GM10266 (cell line): ENCODE data around the gene RPL26.
"Not testable (repeated sequence)": the region's sequence is repeated elsewhere in the genome, so short reads cannot be mapped to it uniquely, and the experiment has no call there.

Experiments
- DNase-seq: peaks from one replicate; pipeline ENCODE4 v3.0.0; 2012; ENCODE audit errors: extremely low spot score
- TF ChIP-seq, protein P1 (sequence below): IDR thresholded peaks from 2 replicates; pipeline ENCODE4 v1.5.1; 2012; ENCODE audit warnings: mild to moderate bottlenecking, low read depth; ENCODE audit not compliant: control insufficient read depth, insufficient read depth; ENCODE audit errors: missing control alignments

The RPL26 gene

DNA sequence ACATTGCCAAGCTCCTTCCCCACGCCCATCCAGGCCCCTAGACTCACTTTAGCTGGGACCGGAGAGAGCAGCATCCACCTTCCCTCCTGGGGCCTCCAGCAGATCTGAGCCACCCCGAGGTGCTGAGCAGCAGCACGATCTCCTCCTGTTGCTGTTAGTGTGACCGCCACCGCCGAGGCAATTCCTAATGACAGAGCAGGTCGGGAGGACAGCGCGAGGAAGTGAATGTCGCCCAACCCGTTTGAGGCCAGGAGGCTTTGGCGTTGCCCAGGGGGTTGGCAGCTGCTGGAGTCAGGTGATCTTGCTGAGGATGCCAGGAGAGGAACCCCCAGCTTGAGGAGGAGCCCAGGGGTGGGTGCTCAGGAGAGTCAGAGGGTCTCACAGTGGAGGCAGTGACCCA is 14.6 kb upstream of the RPL26 start, which contains the start of gene RNF222:
RNF222 (minus strand) TSS at position 192 of the 400 bp plus-strand sequence. CDS start 4,366 bp downstream, outside the sequence.
- no peak for DNase-seq

DNA sequence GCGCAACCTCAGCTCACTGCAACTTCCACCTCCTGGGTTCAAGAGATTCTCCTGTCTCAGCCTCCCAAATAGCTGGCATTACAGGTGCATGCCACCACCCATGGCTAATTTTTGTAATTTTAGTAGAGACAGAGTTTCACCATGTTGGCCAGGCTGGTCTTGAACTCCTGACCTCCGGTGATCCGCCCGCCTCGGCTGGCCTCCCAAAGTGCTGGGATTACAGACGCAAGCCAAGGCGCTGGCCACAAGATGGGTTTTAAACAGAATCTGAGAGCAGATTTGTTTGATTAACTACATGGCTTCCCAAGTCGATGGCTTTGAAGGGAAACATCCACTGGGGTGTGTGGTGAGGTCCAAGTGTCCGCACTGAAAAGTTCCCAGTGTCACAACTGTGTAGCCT is 11.5 kb upstream of the RPL26 start:
- not testable (repeated sequence) for DNase-seq

More for the DNA sequence above, 14.6 kb upstream of the RPL26 start, which contains the start of gene RNF222:
- TF ChIP-seq, protein P1, sequence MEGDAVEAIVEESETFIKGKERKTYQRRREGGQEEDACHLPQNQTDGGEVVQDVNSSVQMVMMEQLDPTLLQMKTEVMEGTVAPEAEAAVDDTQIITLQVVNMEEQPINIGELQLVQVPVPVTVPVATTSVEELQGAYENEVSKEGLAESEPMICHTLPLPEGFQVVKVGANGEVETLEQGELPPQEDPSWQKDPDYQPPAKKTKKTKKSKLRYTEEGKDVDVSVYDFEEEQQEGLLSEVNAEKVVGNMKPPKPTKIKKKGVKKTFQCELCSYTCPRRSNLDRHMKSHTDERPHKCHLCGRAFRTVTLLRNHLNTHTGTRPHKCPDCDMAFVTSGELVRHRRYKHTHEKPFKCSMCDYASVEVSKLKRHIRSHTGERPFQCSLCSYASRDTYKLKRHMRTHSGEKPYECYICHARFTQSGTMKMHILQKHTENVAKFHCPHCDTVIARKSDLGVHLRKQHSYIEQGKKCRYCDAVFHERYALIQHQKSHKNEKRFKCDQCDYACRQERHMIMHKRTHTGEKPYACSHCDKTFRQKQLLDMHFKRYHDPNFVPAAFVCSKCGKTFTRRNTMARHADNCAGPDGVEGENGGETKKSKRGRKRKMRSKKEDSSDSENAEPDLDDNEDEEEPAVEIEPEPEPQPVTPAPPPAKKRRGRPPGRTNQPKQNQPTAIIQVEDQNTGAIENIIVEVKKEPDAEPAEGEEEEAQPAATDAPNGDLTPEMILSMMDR: no peak

DNA sequence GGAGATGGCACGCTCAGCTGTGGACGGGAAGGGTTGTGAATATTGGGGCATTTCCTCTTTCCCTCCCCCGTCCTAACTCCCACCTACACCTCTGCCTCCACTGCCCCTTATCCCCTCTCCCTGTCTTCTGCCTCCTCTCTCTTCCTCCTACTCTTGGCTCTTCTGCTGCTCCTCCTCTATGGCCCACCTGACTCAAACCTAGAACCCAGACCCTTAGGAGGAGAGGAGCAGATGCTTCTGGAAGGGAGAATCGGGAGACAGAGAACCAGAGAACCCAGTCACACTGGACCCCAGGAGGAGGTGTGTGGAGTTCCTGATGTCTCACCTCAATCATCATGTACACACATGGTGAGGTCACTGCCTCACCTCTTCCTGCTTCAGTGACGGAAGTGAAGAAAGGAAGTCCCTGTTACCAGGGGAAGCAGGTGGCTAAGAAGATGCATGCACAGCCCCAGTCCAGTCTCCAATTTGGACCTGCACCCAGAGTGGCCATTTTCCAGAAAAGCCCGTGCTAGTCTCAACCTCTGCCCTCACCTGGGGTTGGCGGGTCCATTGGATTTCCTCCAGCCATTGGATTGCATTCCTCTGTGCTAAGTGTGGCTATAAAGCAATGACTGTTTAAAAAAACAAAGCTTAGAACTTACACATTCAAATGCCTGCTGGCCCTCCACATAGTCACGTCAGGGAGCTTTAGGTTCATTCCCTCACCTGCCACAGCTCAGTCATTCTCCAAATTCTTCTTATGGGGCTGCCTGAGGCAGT is 10.7 kb upstream of the RPL26 start:
- DNase-seq: no peak
- TF ChIP-seq, protein P1: no peak

DNA sequence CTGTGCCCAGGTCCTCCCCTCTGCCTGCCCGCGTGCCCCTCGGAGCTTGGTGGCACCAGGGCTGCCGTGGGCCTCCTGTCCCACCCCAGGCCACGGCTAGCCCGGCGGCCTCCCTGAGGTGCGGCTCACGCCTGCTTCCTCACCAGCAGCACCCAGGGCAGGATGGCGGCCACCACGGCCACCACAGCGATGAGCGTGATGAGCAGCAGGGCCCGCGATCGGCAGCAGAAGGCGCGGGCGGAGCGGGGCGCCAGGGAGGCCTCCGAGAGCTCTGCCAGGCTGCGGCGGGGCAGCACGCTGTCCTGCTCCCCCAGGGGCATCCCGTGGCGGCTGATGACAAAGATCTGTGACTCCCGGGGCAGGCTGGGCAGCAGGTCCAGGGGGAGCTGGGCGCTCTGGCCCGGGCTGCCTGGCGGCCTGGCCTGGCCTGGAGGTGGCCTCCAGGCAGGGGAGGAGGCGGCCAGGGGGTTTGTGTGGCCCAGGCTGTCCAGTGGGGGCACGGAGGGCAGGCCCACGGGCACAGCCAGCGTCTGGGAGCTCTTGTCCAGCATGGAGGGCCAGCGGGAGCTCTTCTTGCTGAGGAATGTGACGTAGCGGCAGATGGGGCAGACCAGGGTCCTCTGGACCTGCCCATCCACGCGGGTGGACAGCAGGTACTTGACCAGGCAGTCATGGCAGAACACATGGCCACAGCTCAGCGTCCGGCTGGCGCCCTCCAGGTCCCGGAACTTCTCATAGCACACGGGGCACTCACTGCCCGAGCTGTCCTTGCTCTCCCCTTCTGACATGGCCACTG is 9.9 kb upstream of the RPL26 start:
- no peak for DNase-seq
- TF ChIP-seq, protein P1: no peak

DNA sequence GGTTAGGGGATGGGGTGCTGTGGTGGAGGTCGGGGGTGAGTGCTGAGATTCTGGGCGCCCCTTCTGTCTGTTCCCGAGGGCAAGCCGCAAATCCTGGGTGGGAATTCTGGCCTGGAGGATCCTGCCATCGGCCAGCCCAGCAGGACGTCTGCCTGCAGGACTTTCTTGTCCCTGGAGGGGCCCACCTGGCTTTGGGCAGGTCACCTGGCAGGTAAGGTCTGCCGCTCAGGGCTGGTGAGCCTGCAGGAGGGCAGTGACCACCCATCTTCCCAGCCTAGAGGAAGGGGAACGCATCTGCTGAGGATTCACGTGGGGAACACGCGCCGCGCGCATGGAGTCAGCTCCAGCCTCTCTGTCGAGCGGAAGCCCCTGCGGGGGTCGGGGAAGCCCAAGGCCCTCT is 9.3 kb upstream of the RPL26 start:
- DNase-seq: no peak
- TF ChIP-seq, protein P1: no peak

DNA sequence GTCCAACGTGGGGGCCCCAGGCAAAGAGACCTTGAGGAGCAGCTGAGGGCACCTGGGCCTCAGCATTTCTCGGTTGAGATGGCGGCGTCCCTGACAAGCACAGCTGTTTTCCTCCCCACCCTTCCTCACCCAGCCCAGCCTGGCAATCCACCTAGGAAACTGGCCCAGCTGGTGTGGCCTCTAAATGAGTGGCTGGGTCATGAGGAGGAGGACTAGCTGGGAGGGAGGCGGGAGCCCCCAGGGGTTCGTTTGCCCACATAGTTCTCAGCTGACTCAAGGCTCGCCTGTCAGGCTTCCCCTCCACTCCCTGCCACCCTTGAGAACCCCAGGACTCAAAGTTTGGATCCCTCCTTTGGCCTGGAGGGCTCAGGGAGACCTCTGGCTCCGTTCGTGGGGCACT is 8.7 kb upstream of the RPL26 start:
- no peak for DNase-seq
- TF ChIP-seq, protein P1: no peak

DNA sequence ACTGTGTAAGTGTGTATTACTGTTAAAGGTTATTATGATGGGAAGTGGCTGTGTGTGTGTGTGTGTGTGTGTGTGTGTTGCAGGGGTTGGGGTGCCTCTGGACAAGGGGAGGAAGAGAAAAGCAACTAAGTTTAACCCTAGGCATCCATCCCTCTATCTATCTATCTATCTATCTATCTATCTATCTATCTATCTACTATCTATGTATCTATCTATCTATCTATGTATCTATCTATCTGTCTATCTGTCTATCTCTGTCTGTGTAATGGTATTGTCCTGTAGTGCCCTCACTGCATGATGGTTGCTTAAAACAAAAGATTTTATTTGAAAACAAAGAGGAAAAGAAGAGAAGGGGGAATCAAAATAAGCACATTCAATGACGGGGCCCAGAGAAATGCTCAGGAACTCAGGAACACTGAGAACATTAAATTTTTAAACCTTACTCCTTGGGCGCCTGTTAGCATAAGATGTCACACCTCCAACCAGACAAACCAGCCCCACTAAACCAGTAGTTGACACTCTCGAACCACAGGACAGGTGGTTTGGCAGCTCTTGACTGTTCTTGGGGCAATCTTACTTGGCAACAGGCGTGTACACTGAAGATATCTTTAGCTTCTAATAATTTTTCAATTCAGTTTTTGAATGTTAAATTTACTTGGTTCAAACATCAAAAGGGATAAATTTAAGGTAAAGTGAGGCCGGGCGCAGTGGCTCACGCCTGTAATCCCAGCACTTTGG is 5.1 kb upstream of the RPL26 start:
- no peak for DNase-seq
- TF ChIP-seq, protein P1: no peak
